Occipital lobe (tissue), 3 donors: Measurements from ENCODE around the gene MRPL54. TPM values are rescaled to one million over a fixed set of nuclear protein-coding genes. Genes with fewer than 3 reads are reported as not detected.
"Not testable (repeated sequence)": the region's sequence is repeated elsewhere in the genome, so short reads cannot be mapped to it uniquely, and the experiment has no call there.

ENCODE experiments used
- DNase-seq: peaks from one replicate; lab custom pipeline; 2025; lab: John Stamatoyannopoulos, UW
- small RNA-seq: library from RNA; depleted of rRNA; stranded (forward); fragments of <200 nt; gene quantifications from one replicate; pipeline ENCODE3, GENCODE V24; 2014
- total RNA-seq: library from RNA; depleted of rRNA; stranded (reverse); fragments of >200 nt; gene quantifications from one replicate; pipeline ENCODE4 v1.2.3, GENCODE V29; 2014

MRPL54 gene
- total RNA-seq, 1 donor from 2014 or later = 16.8 TPM

- DNase-seq = no peak
Observed at GRCh38 chr19:3808420-3809143, 46.1 kb downstream of the MRPL54 start.

- no peak for DNase-seq
Observed at GRCh38 chr19:3809881-3810707, 47.6 kb downstream of the MRPL54 start.

- DNase-seq = no peak
Observed at GRCh38 chr19:3810708-3811355, 48.4 kb downstream of the MRPL54 start.

- no peak for DNase-seq
Observed at GRCh38 chr19:3813473-3814392, 51.3 kb downstream of the MRPL54 start.

- no peak for DNase-seq
Observed at GRCh38 chr19:3814648-3815047, 52.2 kb downstream of the MRPL54 start.

GRCh38 chr19:3816148-3816547, 53.7 kb downstream of the MRPL54 start:
- DNase-seq = not testable (repeated sequence)

- no peak for DNase-seq
Observed at GRCh38 chr19:3816566-3817218, 54.2 kb downstream of the MRPL54 start.

Small RNA genes lying within 50 kb of the gene (small RNA-seq; reads per million reads assigned to genes)
- gene AC005777.1 = not detected

Other genes with a start within 250 kb of the MRPL54 start
- gene TEKTIP1, start 223.5 kb upstream of the MRPL54 start, total RNA-seq = not detected
- 32.9 TPM for gene MFSD12, start 205.1 kb upstream of the MRPL54 start, total RNA-seq
- gene HMG20B, start 189.7 kb upstream of the MRPL54 start, total RNA-seq = 9.4 TPM
- gene GIPC3, start 177.2 kb upstream of the MRPL54 start, total RNA-seq = not detected
- gene TBXA2R, start 155.8 kb upstream of the MRPL54 start, total RNA-seq = 0.78 TPM
- 19.8 TPM for gene CACTIN, start 135.9 kb upstream of the MRPL54 start, total RNA-seq
- gene PIP5K1C, start 62.2 kb upstream of the MRPL54 start, total RNA-seq = 19.8 TPM
- gene TJP3, start 54.3 kb upstream of the MRPL54 start, total RNA-seq = not detected
- 12.3 TPM for gene APBA3, start 990 bp upstream of the MRPL54 start, total RNA-seq
- gene RAX2, start 9.5 kb downstream of the MRPL54 start, total RNA-seq = not detected
- 22.9 TPM for gene MATK, start 23.7 kb downstream of the MRPL54 start, total RNA-seq
- 6.2 TPM for gene ZFR2, start 106.4 kb downstream of the MRPL54 start, total RNA-seq
- gene ATCAY, start 118.0 kb downstream of the MRPL54 start, total RNA-seq = 85.9 TPM
- gene NMRK2, start 170.4 kb downstream of the MRPL54 start, total RNA-seq = not detected
- gene DAPK3, start 208.4 kb downstream of the MRPL54 start, total RNA-seq = 51.3 TPM
- 2,019 TPM for gene EEF2, start 222.8 kb downstream of the MRPL54 start, total RNA-seq
- 22.5 TPM for gene PIAS4, start 245.1 kb downstream of the MRPL54 start, total RNA-seq